D341Med (cell line): ENCODE results near the gene FXYD7.
"Not testable (repeated sequence)": the region's sequence is repeated elsewhere in the genome, so short reads cannot be mapped to it uniquely, and the experiment has no call there.

ENCODE experiments used
- DNase-seq: peaks from one replicate; pipeline ENCODE4 v3.0.0; 2012; ENCODE audit warnings: low spot score

The FXYD7 gene

DNA sequence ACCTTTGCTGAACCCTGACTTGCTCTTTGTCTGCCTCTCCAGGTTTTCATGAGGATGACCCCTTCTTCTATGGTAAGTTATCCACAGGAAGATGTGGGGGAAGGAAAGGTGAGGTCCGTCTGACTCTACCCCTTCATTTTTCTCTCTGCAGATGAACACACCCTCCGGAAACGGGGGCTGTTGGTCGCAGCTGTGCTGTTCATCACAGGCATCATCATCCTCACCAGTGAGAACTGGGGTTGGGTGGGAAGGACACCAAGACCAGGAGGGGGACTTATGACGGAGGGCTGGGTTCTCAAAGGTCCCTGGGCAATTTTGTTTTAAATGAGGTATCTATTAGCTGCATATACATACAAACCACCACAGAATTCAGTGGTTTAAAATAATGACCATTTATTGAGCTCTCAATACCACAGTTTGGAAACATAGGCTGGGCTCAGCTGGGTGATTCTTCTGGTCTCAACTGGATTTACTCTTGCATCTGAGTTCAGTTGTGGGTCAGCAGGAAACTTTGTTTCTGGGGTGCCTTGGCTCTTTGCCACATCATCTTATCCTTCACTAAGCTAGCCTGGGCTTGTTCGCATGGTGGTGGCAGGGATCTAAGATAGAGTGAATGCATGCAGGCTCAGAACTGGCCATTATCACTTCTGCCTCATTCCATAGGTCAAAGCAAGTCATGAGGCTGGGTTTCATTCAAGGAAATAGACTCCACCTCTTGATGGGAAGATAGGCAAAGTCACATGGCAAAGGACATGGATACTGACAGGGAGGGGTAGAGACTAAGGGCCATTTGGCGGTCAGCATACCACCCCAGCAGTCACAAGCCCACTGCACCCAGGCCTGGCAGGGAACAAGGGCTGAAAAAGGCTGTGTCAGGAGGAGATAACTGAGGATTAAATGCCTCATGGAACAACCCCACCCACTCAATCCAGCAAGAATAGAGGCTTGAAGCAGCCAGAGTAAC lies 23.3 kb downstream of the FXYD7 start:
- no peak for DNase-seq

DNA sequence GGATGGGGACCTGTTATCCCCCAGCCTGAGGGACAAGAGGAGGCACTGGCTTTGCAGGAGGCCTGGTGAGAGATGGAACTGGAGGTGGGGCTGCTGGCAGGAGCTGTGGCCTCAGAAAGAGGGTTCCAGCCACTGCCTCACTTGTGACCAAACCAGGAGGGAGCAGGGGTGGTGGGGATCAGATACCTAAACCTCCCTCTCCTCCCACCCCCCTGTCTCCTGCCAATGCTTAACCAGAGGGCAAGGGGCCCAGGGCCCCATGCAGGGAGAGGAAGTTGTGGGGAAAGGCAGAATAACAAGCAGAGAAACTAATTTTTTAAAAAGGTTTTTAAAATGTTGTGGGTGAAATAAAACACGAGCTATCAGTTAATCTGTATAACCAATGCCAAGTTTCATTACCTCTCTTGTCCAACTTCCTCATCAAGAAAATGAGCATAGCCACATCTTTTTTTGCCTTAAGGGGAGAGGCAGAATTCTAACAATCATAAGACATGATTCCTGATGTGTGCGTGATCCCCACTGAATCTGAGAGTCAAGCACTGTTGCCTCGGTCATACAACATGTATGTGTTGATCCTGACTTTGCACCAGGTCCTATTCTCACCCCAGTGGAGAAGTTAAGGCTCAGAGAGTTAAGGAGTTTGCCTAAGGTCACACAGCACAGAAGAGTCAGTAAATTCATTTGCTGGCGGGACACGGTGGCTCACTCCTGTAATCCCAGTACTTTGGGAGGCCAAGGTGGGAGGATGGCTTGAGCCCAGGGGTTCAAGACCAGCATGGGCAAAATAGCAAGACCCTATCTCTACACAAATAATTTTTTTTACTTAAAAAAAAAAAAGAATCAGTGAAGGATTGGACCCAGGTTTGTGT lies 24.4 kb downstream of the FXYD7 start:
- no peak for DNase-seq

- no peak for DNase-seq
These were observed 25.1 kb downstream of the FXYD7 start for GRCh38 chr19:35168196-35168595.

DNA sequence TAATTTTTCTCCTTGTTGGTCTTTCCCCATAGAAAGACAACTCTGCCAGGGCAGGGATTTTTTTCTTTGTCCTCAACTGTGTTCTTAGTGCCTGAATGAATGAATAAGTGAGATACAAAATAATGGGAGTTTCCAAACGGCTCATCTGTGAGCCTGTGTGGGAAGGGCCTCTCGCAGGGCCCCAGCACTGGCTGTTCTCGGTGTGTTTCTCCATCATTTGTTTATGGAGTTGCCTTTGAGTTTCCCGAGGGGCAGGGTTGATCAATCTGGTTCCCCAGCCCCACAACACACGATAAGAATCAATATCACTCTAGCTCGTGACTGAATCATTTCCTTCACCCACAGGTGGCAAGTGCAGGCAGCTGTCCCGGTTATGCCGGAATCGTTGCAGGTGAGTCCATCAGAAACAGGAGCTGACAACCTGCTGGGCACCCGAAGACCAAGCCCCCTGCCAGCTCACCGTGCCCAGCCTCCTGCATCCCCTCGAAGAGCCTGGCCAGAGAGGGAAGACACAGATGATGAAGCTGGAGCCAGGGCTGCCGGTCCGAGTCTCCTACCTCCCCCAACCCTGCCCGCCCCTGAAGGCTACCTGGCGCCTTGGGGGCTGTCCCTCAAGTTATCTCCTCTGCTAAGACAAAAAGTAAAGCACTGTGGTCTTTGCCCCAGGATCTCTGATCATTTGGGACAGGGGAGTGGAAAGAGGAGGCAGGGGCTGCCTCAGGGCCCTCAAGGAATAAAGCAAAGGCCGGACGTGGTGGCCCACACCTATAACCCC lies 26.4 kb downstream of the FXYD7 start:
- DNase-seq: no peak

- no peak for DNase-seq
These were observed 27.5 kb downstream of the FXYD7 start for GRCh38 chr19:35170359-35171061.

GRCh38 chr19:35171730-35172129 lies 28.7 kb downstream of the FXYD7 start:
- DNase-seq: no peak

GRCh38 chr19:35174226-35174625 lies 31.2 kb downstream of the FXYD7 start:
- DNase-seq: no peak

DNA sequence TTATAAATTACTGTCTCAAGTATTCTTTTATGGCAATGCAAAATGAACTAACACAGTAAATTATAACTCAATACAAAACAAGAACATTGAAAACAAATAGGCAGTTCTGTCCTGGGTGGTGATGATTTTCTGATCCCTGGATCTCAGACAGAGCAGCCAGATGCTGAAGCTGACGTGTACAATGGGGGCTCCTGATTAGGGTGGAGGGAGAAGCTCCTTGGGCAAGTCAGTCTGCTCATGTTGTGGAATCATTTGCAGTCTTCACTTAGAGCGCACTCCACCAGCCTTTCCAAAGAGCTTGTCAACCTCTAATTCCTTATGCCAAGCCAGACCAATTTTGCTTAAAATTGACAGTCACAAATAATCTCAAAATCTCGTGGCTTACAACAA lies 33.1 kb downstream of the FXYD7 start:
- DNase-seq: no peak

- DNase-seq: no peak
These were observed 34.6 kb downstream of the FXYD7 start for GRCh38 chr19:35177377-35178274.

GRCh38 chr19:35178701-35179100 lies 35.6 kb downstream of the FXYD7 start:
- no peak for DNase-seq

DNA sequence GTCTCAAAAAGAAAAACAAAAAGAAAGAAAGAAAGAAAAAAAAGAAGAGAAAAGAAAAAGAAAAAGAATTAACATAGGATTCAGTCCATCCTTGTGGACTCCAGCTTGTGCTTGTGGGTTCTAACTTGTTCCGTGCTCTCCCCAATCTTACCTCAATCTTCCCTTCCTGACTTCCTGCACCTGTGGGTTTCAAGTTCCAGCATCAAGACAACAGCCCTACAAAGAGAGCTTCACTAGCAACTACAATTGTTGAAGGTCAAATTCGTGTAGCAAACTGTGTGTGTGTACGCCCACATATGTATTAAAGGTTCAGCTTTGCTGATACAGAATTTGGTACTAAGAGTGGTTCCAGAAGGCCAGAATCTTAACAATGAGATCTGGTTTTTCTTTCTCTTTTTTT lies 36.8 kb downstream of the FXYD7 start:
- no peak for DNase-seq

DNA sequence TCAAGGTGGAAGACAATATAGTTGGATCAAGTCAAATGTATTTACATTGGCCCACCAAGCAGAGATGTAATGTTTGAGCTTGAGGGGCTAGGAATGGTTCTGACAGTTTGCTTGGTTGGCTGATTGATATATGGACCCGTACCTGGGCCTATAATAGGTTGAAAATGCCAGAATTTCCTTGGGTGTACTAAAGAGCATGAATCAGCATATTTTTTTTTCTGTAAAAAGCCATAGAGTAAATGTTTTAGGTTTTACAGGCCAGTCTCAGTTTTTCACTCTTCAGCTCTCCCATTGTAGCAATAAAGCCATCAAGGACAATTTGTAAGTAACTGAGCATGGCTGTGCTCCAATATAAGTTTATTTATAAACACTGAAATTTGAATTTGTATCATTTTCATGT lies 38.3 kb downstream of the FXYD7 start:
- no peak for DNase-seq

GRCh38 chr19:35184267-35184666 lies 41.2 kb downstream of the FXYD7 start:
- DNase-seq: no peak

DNA sequence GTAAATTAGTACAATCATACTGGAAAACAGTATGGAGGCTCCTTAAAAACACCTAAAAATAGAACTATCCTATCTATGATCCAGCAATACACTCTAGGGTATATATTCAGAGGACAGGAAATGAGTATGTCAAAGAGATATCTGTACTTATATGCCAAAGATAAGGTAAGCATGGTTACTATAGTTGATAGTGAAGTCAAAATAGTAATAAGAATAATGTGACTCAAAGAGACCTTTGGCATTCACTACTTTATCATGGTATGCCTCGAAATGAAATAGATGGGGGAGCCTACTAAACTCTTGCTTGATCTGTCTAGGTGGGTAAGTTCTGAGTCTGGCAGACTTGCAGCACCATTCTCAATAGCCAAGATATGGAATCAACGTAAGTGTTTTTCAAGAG lies 41.8 kb downstream of the FXYD7 start:
- DNase-seq: no peak

DNA sequence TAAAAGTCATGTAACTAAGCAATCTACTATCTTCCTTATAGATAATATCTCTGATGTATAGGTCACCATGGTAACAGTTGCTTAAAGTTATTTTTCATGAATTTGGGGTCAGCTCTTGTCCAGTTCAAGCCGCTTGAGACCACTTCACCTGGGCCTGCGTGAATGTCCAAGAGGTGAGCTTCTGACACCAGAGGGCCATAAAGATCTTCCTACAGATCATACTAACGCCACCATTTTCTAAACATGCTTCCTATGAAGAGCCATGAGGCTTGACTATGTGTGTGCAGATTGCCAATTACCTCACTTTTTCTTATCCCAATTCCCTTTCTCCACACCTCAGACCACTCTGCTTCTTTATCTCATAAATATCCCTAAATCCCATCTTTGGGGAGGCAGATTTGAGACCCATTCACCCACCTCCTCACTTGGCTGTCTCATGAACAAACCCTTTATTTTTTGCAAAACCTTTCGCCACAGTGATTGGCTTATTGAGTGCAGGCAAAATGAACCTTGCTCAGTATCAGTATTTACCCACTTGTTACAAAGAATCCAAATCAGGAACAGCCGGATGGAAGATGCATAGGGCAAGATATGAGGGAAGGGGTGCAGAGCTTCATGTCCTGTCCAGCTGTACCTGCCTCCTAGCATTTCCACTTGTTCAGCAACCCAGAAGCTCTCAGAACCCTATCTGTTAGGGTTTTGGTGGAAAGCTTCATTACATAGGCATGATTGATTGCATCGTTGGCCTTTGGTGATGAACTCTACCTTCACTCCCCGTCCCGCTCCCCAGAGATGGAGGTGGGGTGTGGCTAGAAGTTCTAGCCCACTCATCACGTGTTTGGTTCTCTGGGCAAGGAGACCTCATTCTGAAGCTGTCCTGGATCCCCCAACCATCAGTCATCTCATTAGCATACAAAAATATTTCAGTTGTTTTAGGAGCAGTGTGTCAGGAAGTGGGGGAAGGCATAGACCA lies 51.2 kb downstream of the FXYD7 start:
- no peak for DNase-seq

GRCh38 chr19:35195830-35196229 lies 52.8 kb downstream of the FXYD7 start:
- DNase-seq: no peak

GRCh38 chr19:35196861-35197260 lies 53.8 kb downstream of the FXYD7 start:
- not testable (repeated sequence) for DNase-seq

DNA sequence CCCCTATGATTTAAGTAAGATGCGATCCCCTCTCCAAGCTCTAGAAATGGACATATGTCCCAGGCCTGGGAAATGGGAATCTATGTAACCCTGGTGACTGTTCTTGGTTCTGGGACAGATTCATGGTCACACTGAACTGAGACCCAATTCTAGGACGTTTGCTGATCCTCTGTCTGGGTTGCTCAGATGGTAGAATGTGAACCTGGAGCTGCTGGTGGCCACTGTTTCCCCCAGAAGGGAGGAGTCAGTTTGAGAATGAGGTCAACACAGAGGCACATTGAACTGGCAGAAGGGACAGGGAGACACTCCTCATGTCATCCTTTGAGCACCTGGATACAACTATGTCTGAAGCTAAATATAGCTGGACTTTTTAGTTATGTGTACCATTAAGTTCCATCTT lies 56.4 kb downstream of the FXYD7 start:
- no peak for DNase-seq
